ENCODE results near the gene LRRC8C.

- TF ChIP-seq CTCF (IDR thresholded peaks at IDR 0.05; ENCODE audit: insufficient read depth, low read length, poor library complexity, severe bottlenecking): no peak
- no peak for TF ChIP-seq EZH2phosphoT487 (conservative IDR thresholded peaks at IDR 0.05; ENCODE audit: low read length)
Measured at GRCh38 chr1:89675677-89676076, 42.8 kb downstream of the LRRC8C start.
